Stimulated activated CD8-positive, alpha-beta memory T cell treated with anti-CD3 and anti-CD28 coated beads, Interleukin-12 subunit alpha, Interleukin-12 subunit beta, amount 100 ng/mL, for 24 hours (primary cell): ENCODE results near the gene SLC38A6.
A peak's percentile ranks its signal among the peaks of the same experiment; 100 is the strongest.

Experiments used
- DNase-seq: peaks from one replicate; pipeline ENCODE4 v3.0.0-alpha.2; 2020; ENCODE audit errors: extremely low read depth

The SLC38A6 gene

GRCh38 chr14:60980811-60981632 is at the start of gene SLC38A6, which contains the start of gene TRMT5:
Gene SLC38A6 (plus strand): TSS chr14:60981245. CDS start chr14:60981278, 33 bp downstream.
Gene TRMT5 (minus strand): TSS chr14:60981079. CDS start chr14:60980973, 106 bp downstream.
- DNase-seq, result peak; percentile 80

- DNase-seq, result no peak
Measured at GRCh38 chr14:60933920-60934655, 47.0 kb upstream of the SLC38A6 start.

GRCh38 chr14:60935319-60935718 is 45.7 kb upstream of the SLC38A6 start:
- DNase-seq, result no peak

GRCh38 chr14:60943637-60944032 is 37.4 kb upstream of the SLC38A6 start:
- no peak for DNase-seq

GRCh38 chr14:60944204-60944603 is 36.8 kb upstream of the SLC38A6 start:
- DNase-seq, result no peak

- DNase-seq, result no peak
Measured at GRCh38 chr14:60945984-60946383, 35.1 kb upstream of the SLC38A6 start.

- DNase-seq, result no peak
Measured at GRCh38 chr14:60946773-60947172, 34.3 kb upstream of the SLC38A6 start.

GRCh38 chr14:60951776-60952435 is 29.1 kb upstream of the SLC38A6 start:
- no peak for DNase-seq

- DNase-seq, result no peak
Measured at GRCh38 chr14:60956202-60956601, 24.8 kb upstream of the SLC38A6 start.

- no peak for DNase-seq
Measured at GRCh38 chr14:60956632-60957031, 24.4 kb upstream of the SLC38A6 start.

GRCh38 chr14:60958146-60958545 is 22.9 kb upstream of the SLC38A6 start:
- no peak for DNase-seq

GRCh38 chr14:60963761-60964160 is 17.3 kb upstream of the SLC38A6 start:
- no peak for DNase-seq

GRCh38 chr14:60964904-60965303 is 16.1 kb upstream of the SLC38A6 start:
- no peak for DNase-seq

- DNase-seq, result no peak
Measured at GRCh38 chr14:60965402-60965801, 15.6 kb upstream of the SLC38A6 start.

GRCh38 chr14:60968099-60968498 is 12.9 kb upstream of the SLC38A6 start:
- no peak for DNase-seq

GRCh38 chr14:60968671-60969070 is 12.4 kb upstream of the SLC38A6 start:
- no peak for DNase-seq

- DNase-seq, result no peak
Measured at GRCh38 chr14:60970146-60970545, 10.9 kb upstream of the SLC38A6 start.

- no peak for DNase-seq
Measured at GRCh38 chr14:60971271-60971670, 9.8 kb upstream of the SLC38A6 start.

GRCh38 chr14:60972295-60972694 is 8.8 kb upstream of the SLC38A6 start:
- no peak for DNase-seq

GRCh38 chr14:60973070-60973469 is 8.0 kb upstream of the SLC38A6 start:
- DNase-seq, result no peak

- no peak for DNase-seq
Measured at GRCh38 chr14:60974090-60974651, 6.9 kb upstream of the SLC38A6 start.

GRCh38 chr14:60975551-60975950 is 5.5 kb upstream of the SLC38A6 start:
- DNase-seq, result no peak
